Coronary artery (tissue), 2 donors: ENCODE measurements around the gene RPRD1B.

ENCODE experiments used
- DNase-seq: peaks from one replicate; pipeline ENCODE4 v3.0.0-alpha.2; 2017; ENCODE audit warnings: low spot score
- H3K27ac ChIP-seq, 2 donors: fragments of 200-600 bp; sonication (generic); one replicate each; pipeline ENCODE4 v1.5.1; 2016 to 2019
- H3K4me3 ChIP-seq: fragments of 200-600 bp; sonication (generic); 2 replicates; pipeline ENCODE4 v1.5.1; 2016; ENCODE audit warnings: mild to moderate bottlenecking, moderate library complexity
- CTCF ChIP-seq: fragments of 200-600 bp; sonication (generic); IDR thresholded peaks from one replicate; pipeline ENCODE4 v1.5.1; 2019; ENCODE audit warnings: antibody characterized with exemption

RPRD1B gene

GRCh38 chr20:38130687-38131587 lies 97.4 kb downstream of the RPRD1B start:
- DNase-seq, result peak; percentile 63
- Histone ChIP-seq H3K27ac (peak overlapping the region; percentile 33 to 86), H3K4me3 (no peak overlapping the region)
- no peak for TF ChIP-seq CTCF

GRCh38 chr20:38131588-38132121 lies 98.1 kb downstream of the RPRD1B start:
- Histone ChIP-seq H3K27ac (peak overlapping the region; percentile 33 to 86), H3K4me3 (no peak overlapping the region)
- no peak for TF ChIP-seq CTCF
- DNase-seq, result peak; percentile 26

- TF ChIP-seq CTCF, result no peak
- Histone ChIP-seq H3K4me3 (no peak overlapping the region), H3K27ac (peak overlapping the region; percentile 33 to 86)
- DNase-seq, result peak; percentile 70
Observed at GRCh38 chr20:38132156-38132909, 98.8 kb downstream of the RPRD1B start.

- TF ChIP-seq CTCF, result no peak
- Histone ChIP-seq H3K27ac (peak overlapping the region in 1 of 2 donors; percentile 86), H3K4me3 (no peak overlapping the region)
- DNase-seq, result no peak
Observed at GRCh38 chr20:38132910-38133501, 99.5 kb downstream of the RPRD1B start.

- peak overlapping the region; percentile 39 to 86 for H3K27ac ChIP-seq
- TF ChIP-seq CTCF, result no peak
- DNase-seq, result no peak
- H3K4me3 ChIP-seq, result no peak overlapping the region
Observed at GRCh38 chr20:38133680-38134426, 100.3 kb downstream of the RPRD1B start.

GRCh38 chr20:38134427-38135270 lies 101.1 kb downstream of the RPRD1B start:
- Histone ChIP-seq H3K4me3 (no peak overlapping the region), H3K27ac (peak overlapping the region; percentile 39 to 86)
- DNase-seq, result peak; percentile 76
- TF ChIP-seq CTCF, result no peak
